Measurements from ENCODE around the gene EMX2.
"Not testable (repeated sequence)": the region's sequence is repeated elsewhere in the genome, so short reads cannot be mapped to it uniquely, and the experiment has no call there.

The EMX2 gene

GRCh38 chr10:117570880-117571279, 28.3 kb downstream of the EMX2 start:
- TF ChIP-seq, protein P1, sequence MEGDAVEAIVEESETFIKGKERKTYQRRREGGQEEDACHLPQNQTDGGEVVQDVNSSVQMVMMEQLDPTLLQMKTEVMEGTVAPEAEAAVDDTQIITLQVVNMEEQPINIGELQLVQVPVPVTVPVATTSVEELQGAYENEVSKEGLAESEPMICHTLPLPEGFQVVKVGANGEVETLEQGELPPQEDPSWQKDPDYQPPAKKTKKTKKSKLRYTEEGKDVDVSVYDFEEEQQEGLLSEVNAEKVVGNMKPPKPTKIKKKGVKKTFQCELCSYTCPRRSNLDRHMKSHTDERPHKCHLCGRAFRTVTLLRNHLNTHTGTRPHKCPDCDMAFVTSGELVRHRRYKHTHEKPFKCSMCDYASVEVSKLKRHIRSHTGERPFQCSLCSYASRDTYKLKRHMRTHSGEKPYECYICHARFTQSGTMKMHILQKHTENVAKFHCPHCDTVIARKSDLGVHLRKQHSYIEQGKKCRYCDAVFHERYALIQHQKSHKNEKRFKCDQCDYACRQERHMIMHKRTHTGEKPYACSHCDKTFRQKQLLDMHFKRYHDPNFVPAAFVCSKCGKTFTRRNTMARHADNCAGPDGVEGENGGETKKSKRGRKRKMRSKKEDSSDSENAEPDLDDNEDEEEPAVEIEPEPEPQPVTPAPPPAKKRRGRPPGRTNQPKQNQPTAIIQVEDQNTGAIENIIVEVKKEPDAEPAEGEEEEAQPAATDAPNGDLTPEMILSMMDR (IDR thresholded peaks at IDR 0.05; ENCODE audit: extremely low read depth, insufficient read depth, missing control alignments): no peak
- in situ Hi-C loops (cut with MboI; ENCODE audit: low pct_unique_long_range_greater_than_20kb, low sequenced_read_pairs, unreplicated experiment): no loop called here
- DNase-seq (ENCODE audit: low spot score): no peak

GRCh38 chr10:117574498-117575146, 32.1 kb downstream of the EMX2 start:
- TF ChIP-seq, protein P1 (IDR thresholded peaks at IDR 0.05; ENCODE audit: extremely low read depth, insufficient read depth, missing control alignments): no peak
- in situ Hi-C loops (cut with MboI; ENCODE audit: low pct_unique_long_range_greater_than_20kb, low sequenced_read_pairs, unreplicated experiment): no loop called here
- no peak for DNase-seq (ENCODE audit: low spot score)

DNA sequence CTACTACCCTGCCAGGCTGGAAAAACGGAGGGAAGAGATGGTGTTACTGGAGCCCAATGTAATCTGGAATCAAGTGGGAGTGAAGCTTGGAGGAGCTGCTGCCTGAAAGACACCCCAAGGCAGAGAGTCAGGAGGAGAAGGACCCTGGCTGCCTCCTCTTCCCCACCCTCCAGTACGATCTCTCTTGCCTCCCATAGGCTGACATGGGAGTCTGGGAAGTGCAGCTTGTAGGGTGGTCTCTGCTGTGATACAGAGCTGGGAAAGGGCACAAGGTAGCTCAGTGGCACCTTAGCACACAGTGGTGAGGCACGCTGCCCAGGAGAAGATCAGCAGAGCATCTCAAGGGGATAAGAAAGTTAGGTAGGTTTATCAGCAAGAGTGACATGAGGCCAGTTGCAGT, 35.9 kb downstream of the EMX2 start:
- in situ Hi-C loops (cut with MboI; ENCODE audit: low pct_unique_long_range_greater_than_20kb, low sequenced_read_pairs, unreplicated experiment): no loop called here
- DNase-seq (ENCODE audit: low spot score): no peak
- TF ChIP-seq, protein P1 (IDR thresholded peaks at IDR 0.05; ENCODE audit: extremely low read depth, insufficient read depth, missing control alignments): no peak

- TF ChIP-seq, protein P1 (IDR thresholded peaks at IDR 0.05; ENCODE audit: extremely low read depth, insufficient read depth, missing control alignments): no peak
- in situ Hi-C loops (cut with MboI; ENCODE audit: low pct_unique_long_range_greater_than_20kb, low sequenced_read_pairs, unreplicated experiment): no loop called here
- no peak for DNase-seq (ENCODE audit: low spot score)
Measured at GRCh38 chr10:117578999-117579590, 36.5 kb downstream of the EMX2 start.

DNA sequence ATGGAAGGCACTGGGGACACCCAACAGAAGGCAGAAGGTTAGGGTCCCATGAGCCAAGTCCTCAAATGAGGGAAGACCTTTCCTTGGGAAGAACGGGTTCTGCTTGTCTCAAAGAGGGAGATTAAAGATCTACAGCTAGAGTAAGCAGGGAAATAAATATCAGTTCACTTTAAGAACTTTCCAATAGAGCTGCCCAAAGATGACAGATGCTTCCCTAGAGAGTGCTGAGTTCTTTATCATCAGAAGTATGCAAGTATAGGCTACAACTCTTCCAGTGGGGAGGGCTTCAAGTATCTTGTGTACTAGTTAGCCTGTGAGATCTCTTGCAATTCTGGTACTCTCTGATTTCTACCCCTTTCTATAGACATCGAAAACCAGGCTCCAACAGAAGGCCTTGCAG, 39.4 kb downstream of the EMX2 start:
- no peak for DNase-seq (ENCODE audit: low spot score)
- in situ Hi-C loops (cut with MboI; ENCODE audit: low pct_unique_long_range_greater_than_20kb, low sequenced_read_pairs, unreplicated experiment): no loop called here
- TF ChIP-seq, protein P1 (IDR thresholded peaks at IDR 0.05; ENCODE audit: extremely low read depth, insufficient read depth, missing control alignments): no peak

- DNase-seq (ENCODE audit: low spot score); in situ Hi-C loops (cut with MboI; ENCODE audit: low pct_unique_long_range_greater_than_20kb, low sequenced_read_pairs, unreplicated experiment): not testable (repeated sequence)
Measured at GRCh38 chr10:117584831-117585230, 42.3 kb downstream of the EMX2 start.

GRCh38 chr10:117587036-117587435, 44.5 kb downstream of the EMX2 start:
- in situ Hi-C loops (cut with MboI; ENCODE audit: low pct_unique_long_range_greater_than_20kb, low sequenced_read_pairs, unreplicated experiment): no loop called here
- TF ChIP-seq, protein P1 (IDR thresholded peaks at IDR 0.05; ENCODE audit: extremely low read depth, insufficient read depth, missing control alignments): no peak
- no peak for DNase-seq (ENCODE audit: low spot score)

All from GM13977 (cell line).